ENCODE results near the gene INPP4B. TPM values are rescaled to one million over a fixed set of nuclear protein-coding genes. Genes with fewer than 3 reads are reported as not detected.

Gene INPP4B
- total RNA-seq, 4 donors from 2014 or later, result 29.4 to 51.5 (median 35.3) TPM

- TF ChIP-seq CTCF (IDR thresholded peaks at IDR 0.05) (no peak), POLR2A (IDR thresholded peaks at IDR 0.05) (no peak)
- H3K27me3 ChIP-seq, result no peaks in the 10 kb centered on the region
- H3K27ac ChIP-seq, result no peak overlapping the region
- no peak overlapping the region for H3K4me3 ChIP-seq
- no peak for DNase-seq
- intact Hi-C loops (cut with DNase I; ENCODE audit: low total_unique reads), result no loop called here
- H3K36me3 ChIP-seq, result no peaks in the 10 kb centered on the region
- H3K4me1 ChIP-seq, result no peaks in the 10 kb centered on the region
- H3K9me3 ChIP-seq, result no peaks in the 10 kb centered on the region
Measured at GRCh38 chr4:142318280-142318679, 527.8 kb downstream of the INPP4B start.

GRCh38 chr4:142316913-142317312, 529.2 kb downstream of the INPP4B start:
- intact Hi-C loops (cut with DNase I; ENCODE audit: low total_unique reads), result no loop called here
- Histone ChIP-seq H3K4me3 (no peak overlapping the region), H3K27me3 (no peaks in the 10 kb centered on the region), H3K9me3 (no peaks in the 10 kb centered on the region), H3K27ac (no peak overlapping the region), H3K4me1 (no peaks in the 10 kb centered on the region), H3K36me3 (no peaks in the 10 kb centered on the region)
- DNase-seq, result no peak
- TF ChIP-seq POLR2A (IDR thresholded peaks at IDR 0.05) (no peak), CTCF (IDR thresholded peaks at IDR 0.05) (no peak)

GRCh38 chr4:142316025-142316424, 530.1 kb downstream of the INPP4B start:
- TF ChIP-seq POLR2A (IDR thresholded peaks at IDR 0.05) (no peak), CTCF (IDR thresholded peaks at IDR 0.05) (no peak)
- H3K4me3 ChIP-seq, result no peak overlapping the region
- no peaks in the 10 kb centered on the region for H3K36me3 ChIP-seq
- no peaks in the 10 kb centered on the region for H3K9me3 ChIP-seq
- H3K4me1 ChIP-seq, result no peaks in the 10 kb centered on the region
- DNase-seq, result no peak
- H3K27ac ChIP-seq, result no peak overlapping the region
- no peaks in the 10 kb centered on the region for H3K27me3 ChIP-seq
- intact Hi-C loops (cut with DNase I; ENCODE audit: low total_unique reads), result no loop called here

GRCh38 chr4:142314686-142315085, 531.4 kb downstream of the INPP4B start:
- Histone ChIP-seq H3K4me3 (no peak overlapping the region), H3K4me1 (no peaks in the 10 kb centered on the region), H3K27me3 (no peaks in the 10 kb centered on the region), H3K9me3 (no peaks in the 10 kb centered on the region), H3K27ac (no peak overlapping the region), H3K36me3 (no peaks in the 10 kb centered on the region)
- no peak for DNase-seq
- TF ChIP-seq POLR2A (IDR thresholded peaks at IDR 0.05) (no peak), CTCF (IDR thresholded peaks at IDR 0.05) (no peak)
- intact Hi-C loops (cut with DNase I; ENCODE audit: low total_unique reads), result no loop called here

- no peaks in the 10 kb centered on the region for H3K27me3 ChIP-seq
- H3K4me3 ChIP-seq, result no peak overlapping the region
- intact Hi-C loops (cut with DNase I; ENCODE audit: low total_unique reads), result no loop called here
- H3K36me3 ChIP-seq, result no peaks in the 10 kb centered on the region
- TF ChIP-seq POLR2A (IDR thresholded peaks at IDR 0.05) (no peak), CTCF (IDR thresholded peaks at IDR 0.05) (no peak)
- no peak overlapping the region for H3K27ac ChIP-seq
- DNase-seq, result no peak
- H3K9me3 ChIP-seq, result no peaks in the 10 kb centered on the region
- H3K4me1 ChIP-seq, result no peaks in the 10 kb centered on the region
Measured at GRCh38 chr4:142314247-142314646, 531.9 kb downstream of the INPP4B start.

Measured in uterus (tissue), 4 donors.